GM12891 (cell line): Measurements from ENCODE around the gene PDRG1.

Experiments used
- POLR2A ChIP-seq: IDR thresholded peaks from 2 replicates; pipeline ENCODE4 v1.6.1; 2011; ENCODE audit warnings: low read depth, low read length, control low read depth
- POLR2AphosphoS5 ChIP-seq: IDR thresholded peaks from 2 replicates; pipeline ENCODE4 v1.6.1; 2011; ENCODE audit warnings: low read depth, low read length, control low read depth

DNA sequence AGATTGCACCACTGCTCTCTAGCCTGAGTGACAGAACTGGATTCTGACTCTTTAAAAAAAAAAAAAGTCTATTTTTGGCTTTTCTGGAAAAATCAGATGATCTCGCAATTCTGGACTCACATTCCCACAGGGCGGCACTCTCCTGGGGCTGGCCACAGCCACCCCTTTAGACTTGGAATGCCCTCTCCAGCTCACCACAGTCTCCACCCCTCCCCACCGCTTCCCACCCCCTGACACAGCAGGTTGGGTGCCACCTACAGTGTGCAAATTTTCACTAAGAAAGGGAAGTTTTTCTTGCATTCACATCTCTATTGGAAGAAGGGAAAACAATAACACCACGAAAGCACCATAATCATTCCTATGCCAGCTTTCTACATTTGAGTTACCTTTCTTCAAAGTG, 15.4 kb downstream of the PDRG1 start:
- TF ChIP-seq POLR2A (no peak), POLR2AphosphoS5 (no peak)
